NK-92 (cell line): ENCODE results near the gene EXOC4.
"Not testable (repeated sequence)": the region's sequence is repeated elsewhere in the genome, so short reads cannot be mapped to it uniquely, and the experiment has no call there.

Experiments
- DNase-seq: peaks from one replicate; lab custom pipeline; 2025; ENCODE audit not compliant: unreplicated experiment; lab: John Stamatoyannopoulos, UW

Gene EXOC4

GRCh38 chr7:133252858-133253518, at the start of gene EXOC4:
TSS of gene EXOC4 (plus strand) at chr7:133253078.
- DNase-seq: peak; percentile 68

GRCh38 chr7:133203490-133203889, 49.4 kb upstream of the EXOC4 start:
- DNase-seq: no peak

GRCh38 chr7:133207687-133208086, 45.2 kb upstream of the EXOC4 start:
- no peak for DNase-seq

- not testable (repeated sequence) for DNase-seq
Measured at GRCh38 chr7:133210817-133211216, 42.1 kb upstream of the EXOC4 start.

GRCh38 chr7:133213772-133214171, 39.1 kb upstream of the EXOC4 start:
- not testable (repeated sequence) for DNase-seq

GRCh38 chr7:133217773-133218172, 35.1 kb upstream of the EXOC4 start:
- no peak for DNase-seq

- DNase-seq: no peak
Measured at GRCh38 chr7:133230591-133231194, 22.2 kb upstream of the EXOC4 start.

- no peak for DNase-seq
Measured at GRCh38 chr7:133233142-133233541, 19.7 kb upstream of the EXOC4 start.

- DNase-seq: no peak
Measured at GRCh38 chr7:133234961-133235875, 17.7 kb upstream of the EXOC4 start.

GRCh38 chr7:133237545-133237944, 15.3 kb upstream of the EXOC4 start:
- DNase-seq: no peak

GRCh38 chr7:133240302-133240701, 12.6 kb upstream of the EXOC4 start:
- DNase-seq: no peak

GRCh38 chr7:133246558-133246957, 6.3 kb upstream of the EXOC4 start:
- no peak for DNase-seq

GRCh38 chr7:133248901-133249300, 4.0 kb upstream of the EXOC4 start:
- DNase-seq: no peak

- DNase-seq: no peak
Measured at GRCh38 chr7:133252506-133252857, 396 bp upstream of the EXOC4 start.

GRCh38 chr7:133253519-133253875, 619 bp downstream of the EXOC4 start:
- DNase-seq: no peak

GRCh38 chr7:133255486-133255885, 2.6 kb downstream of the EXOC4 start:
- DNase-seq: no peak

GRCh38 chr7:133258174-133258573, 5.3 kb downstream of the EXOC4 start:
- no peak for DNase-seq

GRCh38 chr7:133265821-133266220, 12.9 kb downstream of the EXOC4 start:
- DNase-seq: no peak

- DNase-seq: no peak
Measured at GRCh38 chr7:133268355-133268754, 15.5 kb downstream of the EXOC4 start.

GRCh38 chr7:133272336-133272735, 19.5 kb downstream of the EXOC4 start:
- no peak for DNase-seq

GRCh38 chr7:133273227-133273626, 20.3 kb downstream of the EXOC4 start:
- no peak for DNase-seq

- DNase-seq: no peak
Measured at GRCh38 chr7:133274265-133274664, 21.4 kb downstream of the EXOC4 start.
